Measurements from ENCODE around the gene C1orf226.

DNA sequence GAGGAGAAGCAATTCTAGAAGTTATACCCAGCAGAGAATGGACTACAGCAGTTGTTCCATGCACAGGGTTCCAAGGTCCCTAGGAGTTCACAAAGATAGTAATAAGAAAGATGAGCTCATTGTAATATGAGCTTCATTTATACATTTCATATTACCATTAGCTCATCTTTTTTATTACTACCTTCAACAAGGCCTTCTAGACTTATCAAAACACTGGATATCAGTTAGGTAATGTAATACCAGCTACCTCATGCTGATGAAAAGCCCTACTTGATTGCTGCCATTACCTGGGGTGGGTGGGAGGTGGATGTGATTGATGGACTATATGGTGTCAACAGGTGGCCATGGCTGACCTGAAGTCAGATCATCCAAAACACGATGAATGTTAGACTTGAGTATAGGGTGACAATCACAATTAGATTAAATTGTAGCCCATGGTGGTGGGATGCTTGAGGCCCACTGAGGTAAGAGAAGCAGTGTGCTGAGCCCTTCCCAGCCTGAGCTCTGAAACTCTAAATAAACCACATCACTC, 39.0 kb upstream of the C1orf226 start:
- TF ChIP-seq CTCF (IDR thresholded peaks at IDR 0.05; ENCODE audit: poor library complexity) (no peak), EZH2 (IDR thresholded peaks at IDR 0.05; ENCODE audit: borderline replicate concordance) (no peak)

Measured in hepatocyte (in vitro differentiated cells).